Stimulated activated CD4-positive, alpha-beta T cell treated with anti-CD3 and anti-CD28 coated beads, Interleukin-2, amount 100 ng/mL, for 24 hours (primary cell): Measurements from ENCODE around the gene SIGLEC15.
"Not testable (repeated sequence)": the region's sequence is repeated elsewhere in the genome, so short reads cannot be mapped to it uniquely, and the experiment has no call there.

Experiments
- DNase-seq, 2 donors: peaks; one replicate each; pipeline ENCODE4 v3.0.0-alpha.2; 2020

SIGLEC15 gene

DNA sequence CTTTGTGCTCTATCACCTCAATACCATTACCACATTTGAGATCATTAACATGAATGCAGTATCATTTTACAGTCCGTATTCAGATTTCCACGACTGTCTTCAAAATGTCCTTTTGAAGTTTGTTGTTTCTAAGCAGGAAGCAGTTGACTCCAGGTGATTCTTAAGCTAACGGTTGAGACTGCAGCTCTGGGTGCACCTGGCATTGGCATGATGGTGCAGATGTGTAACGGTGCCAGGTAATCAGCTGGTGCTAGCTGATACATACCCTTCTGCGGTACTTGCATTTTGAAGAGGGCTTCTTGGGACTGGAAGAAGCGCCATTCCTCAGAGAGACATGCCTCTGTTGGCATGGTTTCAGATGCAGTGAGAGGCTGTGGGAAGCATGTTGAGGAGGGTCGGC, 19.5 kb downstream of the SIGLEC15 start:
- DNase-seq = no peak

DNA sequence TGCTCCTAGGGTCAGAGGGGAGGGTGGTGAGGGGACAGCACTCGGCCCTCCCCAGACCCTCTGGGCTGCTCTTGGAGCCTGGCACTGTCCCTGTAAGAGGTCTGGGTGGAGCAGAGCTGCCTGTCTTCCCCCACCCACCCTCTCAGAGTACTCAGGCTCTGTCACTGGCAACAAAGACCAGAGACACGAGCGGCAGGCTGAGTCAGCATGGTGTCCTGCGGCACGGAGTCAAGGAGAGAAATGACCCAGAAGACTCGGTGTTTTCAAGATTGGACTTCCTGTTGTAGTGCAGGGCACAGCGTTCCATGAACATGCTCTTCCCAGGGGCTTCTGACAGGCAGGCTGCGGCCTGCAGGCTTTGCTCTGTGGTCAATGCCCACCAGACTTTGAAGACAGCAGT, 19.9 kb downstream of the SIGLEC15 start:
- DNase-seq = no peak

DNA sequence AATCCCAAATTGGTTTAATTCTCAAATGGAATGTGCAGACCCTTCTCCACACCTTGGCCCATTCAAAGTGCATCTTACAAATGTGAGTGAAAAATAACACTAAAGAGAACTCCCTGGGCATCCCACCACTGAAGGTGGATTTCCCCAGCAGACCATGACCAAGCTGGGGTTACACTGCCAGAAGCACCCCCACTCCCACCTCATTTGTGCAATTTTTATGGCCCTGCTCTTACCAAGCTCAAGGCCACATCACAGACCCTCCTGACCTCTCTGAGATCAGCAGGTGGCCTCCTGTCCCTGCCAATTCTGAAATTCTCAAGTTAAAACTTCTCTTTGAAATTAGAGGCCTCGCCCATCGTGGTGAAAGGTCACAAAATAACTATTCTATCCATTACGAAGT, 21.6 kb downstream of the SIGLEC15 start:
- no peak for DNase-seq

DNA sequence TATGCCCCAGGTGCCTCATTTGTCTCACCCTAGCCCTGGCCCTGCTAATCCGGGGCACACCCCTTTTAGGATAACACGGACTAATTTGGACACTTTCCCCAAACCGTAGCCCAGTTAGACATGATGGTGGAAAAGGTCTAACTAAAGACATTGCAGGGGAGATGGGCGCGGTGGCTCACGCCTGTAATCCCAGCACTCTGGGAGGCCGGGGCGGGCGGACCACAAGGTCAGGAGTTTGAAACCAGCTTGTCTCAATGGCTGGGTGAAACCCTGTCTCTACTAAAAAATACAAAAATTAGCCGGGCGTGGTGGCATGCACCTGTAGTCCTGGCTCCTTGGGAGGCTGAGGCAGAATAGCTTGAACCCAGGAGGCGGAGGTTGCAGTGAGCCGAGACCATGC, 23.2 kb downstream of the SIGLEC15 start:
- DNase-seq = not testable (repeated sequence)

DNA sequence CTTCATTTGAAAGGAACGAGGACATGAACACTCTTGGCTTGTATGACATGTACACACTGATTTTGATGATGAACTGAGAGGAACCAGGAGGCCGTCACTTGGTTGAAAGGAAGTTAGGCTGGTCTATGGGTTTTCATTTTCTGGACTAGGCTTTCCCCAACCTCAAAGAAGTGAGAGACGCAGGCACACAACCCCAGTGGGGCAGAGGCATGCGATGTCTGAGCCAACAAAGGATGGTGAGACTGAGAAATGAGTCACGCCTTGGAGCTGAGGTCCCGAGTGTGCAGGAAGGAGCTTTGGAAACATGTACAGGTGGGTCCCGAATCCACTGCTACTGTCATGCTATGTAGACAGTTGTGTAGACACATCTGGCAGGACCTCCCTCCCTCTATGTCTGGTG, 24.1 kb downstream of the SIGLEC15 start:
- DNase-seq = no peak

DNA sequence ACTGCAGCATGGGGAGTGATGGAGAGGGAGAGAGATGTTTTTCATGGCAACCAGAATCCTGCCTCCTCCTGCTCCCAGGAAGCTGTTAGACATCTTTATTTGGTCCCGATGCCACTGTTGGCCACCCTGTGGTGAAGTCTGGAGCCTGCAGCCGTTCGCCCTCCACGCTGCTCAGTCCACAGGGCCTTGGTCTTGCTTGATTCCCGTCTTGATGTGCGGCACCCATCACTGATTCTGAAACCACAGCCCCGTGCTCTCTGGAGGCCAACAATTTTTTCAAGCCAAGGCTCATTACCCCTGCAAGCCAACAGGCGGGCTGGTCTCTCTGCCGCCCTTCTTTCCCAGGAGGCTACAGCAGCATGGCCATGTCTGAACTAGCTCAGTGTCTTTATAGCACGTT, 24.5 kb downstream of the SIGLEC15 start:
- DNase-seq = no peak

DNA sequence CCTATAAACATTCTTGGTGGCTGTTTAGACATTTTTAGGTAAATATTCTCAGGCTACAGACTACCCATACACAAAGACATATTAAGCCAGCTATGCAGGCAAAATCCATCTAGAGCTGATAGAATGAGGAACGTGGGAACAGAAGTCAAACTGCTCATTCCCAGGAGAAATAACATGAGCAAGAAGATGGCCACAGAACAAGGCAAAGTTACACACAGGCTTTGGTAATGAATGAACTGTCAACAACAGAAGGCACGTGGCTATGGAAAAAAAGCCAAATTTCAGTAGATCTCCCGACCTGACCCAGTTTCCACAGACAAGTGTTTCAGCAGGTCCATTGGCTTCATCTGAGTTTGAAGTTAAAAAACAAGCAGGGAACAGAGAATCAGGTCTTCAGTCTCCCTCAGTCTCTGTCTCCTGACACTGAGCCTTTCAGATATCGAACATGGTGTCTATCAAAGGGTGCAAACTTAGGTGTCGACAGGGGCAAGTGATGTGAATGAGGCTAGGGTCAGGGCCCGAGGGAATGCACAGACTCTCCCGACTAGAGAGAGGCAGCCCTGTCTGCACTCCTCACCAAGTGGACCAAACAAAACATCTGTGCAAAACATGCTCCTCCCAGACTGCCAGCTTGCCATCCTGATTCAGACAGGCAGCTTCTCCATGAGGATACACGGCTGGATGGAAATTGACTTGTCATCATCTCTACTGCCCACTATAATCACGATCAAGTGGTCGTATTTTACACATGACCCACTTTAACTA, 25.9 kb downstream of the SIGLEC15 start:
- no peak for DNase-seq

DNA sequence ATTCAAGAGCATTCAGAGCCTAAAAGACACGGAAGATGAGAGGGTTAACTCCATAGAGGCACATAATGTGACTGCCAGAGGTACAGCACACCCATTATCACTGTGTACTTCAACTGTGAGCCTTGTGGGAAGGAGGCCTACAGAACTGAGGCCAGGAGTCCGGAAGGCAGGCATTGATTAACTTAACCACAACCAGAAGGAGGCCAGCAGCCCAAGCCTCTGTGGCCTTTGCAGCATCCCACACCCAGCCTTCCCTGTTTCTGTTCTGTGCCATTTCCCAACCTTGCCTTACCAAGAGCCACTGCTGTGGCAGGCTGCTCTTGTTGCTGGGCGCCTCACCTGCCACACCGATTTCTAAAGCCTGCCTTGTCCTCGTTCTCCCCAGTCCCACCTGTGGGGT, 27.2 kb downstream of the SIGLEC15 start:
- DNase-seq = no peak

DNA sequence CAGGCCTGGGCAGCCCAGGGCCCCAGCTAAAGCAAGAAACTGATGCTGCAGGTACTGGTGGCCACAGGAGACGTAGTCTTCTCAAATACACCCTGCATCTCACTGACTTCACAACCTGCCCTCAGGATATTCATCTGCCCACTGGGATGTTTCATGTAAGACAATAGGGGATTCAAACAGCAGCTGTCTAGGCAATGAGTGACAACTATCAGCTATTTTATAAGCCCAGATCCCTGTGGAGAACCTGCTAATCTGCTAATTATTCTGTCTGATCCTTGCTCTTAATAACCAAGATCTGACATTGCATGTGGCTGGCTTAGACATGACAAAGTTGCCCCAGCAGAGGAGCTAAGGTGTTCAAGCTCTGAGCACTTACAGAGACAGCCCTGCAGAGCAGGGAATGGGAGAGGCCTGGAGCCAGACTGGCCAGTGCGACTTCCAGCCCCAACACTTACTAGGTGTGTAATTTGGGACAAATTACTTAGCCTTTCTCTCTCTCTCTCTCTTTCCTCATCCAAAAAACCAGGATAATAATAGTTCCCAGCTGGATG, 28.6 kb downstream of the SIGLEC15 start:
- no peak for DNase-seq

DNA sequence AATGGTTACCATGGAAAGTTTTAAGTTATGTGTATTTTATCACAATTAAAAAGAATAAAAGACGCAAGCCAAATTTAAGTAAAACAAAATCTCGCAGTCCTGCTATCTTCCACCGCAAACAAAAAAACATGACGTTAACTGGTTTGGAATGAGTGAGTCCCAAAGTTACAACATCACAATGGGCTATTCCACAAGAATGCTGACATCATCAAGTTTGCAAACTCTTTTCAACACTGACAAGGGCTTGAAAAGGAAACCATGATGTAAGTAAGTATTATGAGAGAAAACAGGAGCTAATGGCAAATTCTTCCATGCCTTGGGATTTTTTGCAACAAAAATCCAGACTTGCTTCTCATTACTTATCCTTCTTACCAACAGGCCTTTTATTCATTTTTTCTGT, 31.1 kb downstream of the SIGLEC15 start:
- no peak for DNase-seq

DNA sequence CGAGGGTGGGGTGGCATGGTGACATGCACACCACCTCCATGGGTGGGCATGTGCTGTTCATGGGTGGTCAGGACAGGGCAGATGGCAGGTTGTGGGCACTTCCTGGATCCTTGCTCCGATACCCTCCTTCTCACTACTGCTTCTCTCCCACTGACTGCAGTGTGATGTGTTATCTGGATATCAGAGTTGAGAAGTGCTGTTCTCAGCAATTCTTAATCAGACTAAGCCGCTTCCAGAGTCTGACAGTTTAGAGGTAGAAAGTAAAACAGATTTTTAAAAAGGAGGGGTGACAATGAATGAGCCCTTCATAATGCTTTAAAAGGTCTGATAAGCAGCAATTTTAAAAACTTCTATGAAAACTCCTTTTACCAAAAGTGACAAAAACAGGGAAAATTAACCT, 33.9 kb downstream of the SIGLEC15 start:
- no peak for DNase-seq

DNA sequence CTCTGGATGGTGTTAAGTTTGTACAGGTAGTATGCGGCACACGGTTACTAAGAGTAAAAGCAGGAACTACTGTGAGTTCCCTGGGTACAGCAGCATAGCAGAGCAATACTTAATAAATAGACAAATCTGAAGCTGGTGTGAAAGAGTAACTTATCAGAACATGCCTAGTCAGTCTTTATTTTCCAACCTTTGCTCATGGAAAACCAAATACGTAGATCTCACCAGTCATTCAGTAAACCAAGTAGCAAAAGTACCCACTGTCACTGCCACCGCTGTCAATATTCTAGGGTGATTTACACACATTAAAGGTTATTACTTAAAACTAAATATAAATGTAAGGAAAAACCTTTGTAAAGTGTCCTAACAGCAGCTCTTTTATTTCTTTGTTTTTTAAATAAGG, 35.0 kb downstream of the SIGLEC15 start:
- DNase-seq = no peak

DNA sequence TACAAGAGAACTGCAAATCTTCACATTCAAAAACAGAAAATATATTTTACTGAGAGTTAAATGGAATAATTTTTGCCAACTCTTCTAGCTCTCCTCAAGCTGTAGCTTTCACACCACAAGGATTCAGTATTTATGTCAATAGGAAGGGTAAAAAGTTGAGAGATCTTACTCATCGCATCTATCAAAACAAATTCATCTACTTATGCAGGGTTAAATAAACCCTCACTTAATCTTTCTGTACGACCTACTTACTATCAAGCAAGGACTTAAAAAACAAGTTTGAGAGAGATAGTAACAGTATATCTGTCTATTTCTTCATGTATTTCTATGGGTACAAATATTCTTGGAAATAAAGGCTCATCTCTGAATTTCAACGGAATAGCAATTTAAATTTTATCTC, 35.5 kb downstream of the SIGLEC15 start:
- DNase-seq = no peak

DNA sequence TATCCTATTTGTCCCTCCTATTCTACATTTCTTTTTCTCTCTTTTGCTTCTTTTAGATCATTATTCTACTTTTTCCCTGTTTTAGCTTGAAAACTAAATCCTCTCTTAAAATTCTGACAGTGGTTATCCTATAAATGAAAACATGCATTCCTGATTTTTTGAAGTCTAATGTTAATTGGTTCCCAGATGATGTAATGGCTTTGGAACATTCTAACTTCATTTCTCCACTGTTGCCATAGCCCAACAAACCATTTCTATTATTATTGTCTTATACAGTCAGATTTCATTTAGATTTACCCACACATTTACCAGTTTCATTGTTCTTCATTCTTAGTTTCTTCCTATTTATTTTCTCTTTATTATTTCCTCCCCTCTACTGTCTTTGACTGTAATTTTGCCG, 36.5 kb downstream of the SIGLEC15 start:
- DNase-seq = no peak

DNA sequence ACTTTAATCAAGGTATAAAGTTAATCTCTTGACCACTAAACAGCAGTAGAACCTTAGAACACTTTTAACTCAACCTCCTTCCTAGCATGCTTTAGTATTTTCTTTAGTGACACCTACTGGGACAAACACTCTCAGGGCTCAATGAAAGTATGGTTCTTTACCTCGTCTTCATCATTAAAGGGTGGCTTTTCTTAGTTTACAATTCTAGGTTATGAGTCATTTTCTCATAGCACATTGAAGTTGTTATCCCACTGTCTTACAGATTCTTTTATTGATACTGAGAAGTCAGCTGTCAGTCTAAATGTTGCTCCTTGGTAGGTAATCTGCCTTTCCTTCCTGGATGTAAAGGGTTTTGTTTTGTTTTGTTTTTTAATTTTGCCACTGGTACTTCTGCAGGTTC, 38.0 kb downstream of the SIGLEC15 start:
- no peak for DNase-seq

DNA sequence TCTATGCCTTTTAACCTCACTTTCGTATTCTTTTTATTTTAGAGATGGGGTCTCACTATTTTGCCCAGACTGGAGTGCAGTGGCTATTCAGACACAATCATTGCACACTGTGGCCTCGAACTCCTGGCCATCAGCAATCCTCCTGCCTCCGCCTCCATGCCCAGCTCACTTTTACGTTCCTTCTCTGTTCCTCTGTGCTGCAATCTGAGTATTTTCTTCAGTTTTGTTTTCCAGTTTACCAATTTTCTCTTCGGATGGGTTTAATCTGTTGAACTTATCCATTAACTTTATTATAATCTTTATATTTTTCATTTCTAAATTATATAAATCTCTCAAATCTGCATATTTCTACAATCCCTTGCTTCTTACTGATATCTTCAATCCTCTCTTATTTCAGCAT, 38.6 kb downstream of the SIGLEC15 start:
- no peak for DNase-seq

DNA sequence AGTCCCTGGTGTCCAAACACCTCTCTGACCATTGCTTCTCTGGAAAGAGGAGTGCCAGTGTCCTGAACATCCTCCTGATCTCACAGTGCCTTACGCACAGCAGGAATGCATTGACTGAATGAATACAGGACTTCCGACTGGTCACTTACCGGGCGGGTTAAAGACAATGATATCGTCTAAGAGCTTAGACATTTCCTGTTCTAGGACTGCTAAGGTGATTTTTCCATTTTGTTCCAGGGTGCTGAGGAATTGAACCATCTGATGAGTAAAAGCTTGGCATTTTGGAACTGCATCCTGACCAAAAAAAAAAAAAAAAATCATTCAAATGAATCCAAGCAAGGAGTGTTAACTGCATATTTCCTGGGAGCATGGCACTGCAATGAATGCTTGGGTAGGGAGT, 40.0 kb downstream of the SIGLEC15 start:
- DNase-seq = no peak

DNA sequence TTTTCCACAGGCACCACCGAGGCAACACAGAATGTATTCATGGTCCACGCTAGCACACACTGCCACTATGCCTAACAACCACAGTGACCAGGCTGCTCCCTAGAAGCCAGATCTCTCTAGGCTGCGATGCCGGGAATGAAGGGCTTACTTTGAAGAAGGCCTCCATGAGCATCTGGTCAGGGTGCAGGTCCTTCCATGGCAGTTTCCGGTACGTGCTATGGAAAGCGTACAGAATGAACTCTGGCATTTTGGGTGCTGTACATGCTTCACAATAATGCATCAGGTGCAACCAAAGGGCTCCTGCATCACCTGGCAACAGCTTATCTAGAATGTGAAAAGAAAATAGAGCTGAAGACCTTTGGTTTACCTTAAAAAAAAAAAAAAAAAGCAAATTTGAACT, 44.9 kb downstream of the SIGLEC15 start:
- no peak for DNase-seq

DNA sequence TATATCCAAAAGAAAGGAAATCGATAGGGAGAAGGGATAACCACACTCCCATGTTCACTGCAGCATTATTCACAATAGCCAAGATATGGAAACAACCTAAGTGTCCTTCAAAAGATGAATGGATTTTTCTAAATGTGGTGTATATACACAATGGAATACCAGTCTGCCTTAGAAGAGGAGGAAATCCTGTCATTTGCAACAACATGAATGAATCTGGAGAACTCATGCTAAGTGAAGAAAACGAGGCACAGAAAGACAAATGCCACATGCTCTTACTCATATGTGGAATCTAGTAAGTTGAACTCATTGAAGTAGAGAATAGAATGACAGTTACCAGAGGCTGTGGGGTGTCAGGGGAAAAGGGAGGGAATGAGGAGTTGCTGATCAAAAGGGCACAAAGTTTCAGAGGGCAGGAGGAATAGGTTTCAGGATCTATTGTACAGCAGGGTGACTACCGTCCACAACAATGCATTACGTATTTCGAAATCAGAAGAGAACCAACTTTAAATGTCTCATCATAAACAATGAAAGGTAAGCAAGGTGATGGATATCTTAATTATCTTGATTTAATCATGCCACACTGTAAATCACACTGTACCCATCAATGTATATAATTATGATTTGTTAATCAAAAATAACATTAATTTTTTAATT, 46.1 kb downstream of the SIGLEC15 start:
- DNase-seq = no peak

DNA sequence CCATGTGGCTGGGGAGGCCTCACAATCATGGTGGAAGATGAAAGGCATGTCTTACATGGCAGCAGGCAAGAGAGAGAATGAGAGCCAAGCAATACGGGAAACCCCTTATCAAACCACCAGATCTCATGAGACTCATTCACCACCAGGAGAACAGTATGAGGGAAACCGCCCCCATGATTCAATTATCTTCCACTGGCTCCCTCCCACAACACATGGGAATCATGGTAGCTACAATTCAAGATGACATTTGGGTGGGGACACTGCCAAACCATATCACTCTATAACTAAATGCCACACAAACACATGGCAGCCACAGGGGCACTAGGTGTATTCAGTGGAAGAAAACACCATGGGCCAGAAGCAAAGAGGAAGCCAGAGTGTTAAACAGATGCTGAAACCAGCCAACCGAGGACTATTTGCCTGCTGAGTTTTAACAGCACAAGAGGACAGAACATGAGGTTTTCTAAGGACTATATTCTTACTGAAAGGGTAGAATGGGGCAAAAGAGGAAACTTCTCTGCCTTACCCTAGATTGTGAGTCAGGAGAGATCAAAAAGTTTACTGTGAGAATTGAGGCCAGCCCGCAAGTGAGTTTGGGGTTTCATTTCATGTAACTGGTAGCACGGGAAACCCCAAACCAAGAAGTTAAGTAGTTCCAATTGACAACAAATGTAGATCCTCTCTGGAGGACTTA, 49.2 kb downstream of the SIGLEC15 start:
- DNase-seq = peak; percentile 57 to 62

DNA sequence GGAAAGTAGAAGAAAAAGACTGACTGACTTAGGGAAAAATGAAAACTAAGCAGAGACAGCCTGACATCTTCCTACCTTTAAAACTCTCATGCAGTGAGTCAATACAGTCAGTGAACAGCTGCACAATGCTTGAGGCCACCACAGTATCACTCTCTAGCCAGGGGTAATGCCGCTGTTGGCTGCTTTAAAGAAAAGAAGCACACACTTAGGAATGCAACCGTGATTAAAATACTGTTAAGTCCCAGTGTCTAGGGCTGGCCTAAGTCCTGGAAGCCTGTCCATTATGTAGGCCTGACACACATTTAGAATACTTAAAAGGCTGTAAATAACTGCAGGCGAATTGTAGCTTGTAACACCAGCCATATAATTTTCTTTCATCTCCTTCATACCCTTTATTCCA, 50.7 kb downstream of the SIGLEC15 start:
- no peak for DNase-seq

DNA sequence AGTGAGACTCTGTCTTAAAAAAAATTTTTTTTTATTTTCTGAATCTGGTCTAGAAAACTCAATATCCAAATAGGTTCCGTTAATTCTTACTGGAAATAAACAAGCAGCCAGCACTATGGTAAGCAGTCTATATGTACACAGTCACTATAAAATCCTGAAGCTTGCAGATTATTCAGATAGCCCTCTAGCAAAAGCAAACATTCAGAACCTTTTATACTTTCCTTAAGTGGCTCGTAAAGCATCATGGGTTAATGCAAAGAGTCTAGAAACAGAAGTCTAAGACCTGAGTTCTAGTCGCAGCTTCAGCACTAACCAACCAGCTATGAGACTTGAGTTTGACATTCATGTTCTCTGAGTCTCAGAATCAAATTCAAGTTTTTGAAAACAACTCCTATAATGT, 51.9 kb downstream of the SIGLEC15 start:
- DNase-seq = no peak

DNA sequence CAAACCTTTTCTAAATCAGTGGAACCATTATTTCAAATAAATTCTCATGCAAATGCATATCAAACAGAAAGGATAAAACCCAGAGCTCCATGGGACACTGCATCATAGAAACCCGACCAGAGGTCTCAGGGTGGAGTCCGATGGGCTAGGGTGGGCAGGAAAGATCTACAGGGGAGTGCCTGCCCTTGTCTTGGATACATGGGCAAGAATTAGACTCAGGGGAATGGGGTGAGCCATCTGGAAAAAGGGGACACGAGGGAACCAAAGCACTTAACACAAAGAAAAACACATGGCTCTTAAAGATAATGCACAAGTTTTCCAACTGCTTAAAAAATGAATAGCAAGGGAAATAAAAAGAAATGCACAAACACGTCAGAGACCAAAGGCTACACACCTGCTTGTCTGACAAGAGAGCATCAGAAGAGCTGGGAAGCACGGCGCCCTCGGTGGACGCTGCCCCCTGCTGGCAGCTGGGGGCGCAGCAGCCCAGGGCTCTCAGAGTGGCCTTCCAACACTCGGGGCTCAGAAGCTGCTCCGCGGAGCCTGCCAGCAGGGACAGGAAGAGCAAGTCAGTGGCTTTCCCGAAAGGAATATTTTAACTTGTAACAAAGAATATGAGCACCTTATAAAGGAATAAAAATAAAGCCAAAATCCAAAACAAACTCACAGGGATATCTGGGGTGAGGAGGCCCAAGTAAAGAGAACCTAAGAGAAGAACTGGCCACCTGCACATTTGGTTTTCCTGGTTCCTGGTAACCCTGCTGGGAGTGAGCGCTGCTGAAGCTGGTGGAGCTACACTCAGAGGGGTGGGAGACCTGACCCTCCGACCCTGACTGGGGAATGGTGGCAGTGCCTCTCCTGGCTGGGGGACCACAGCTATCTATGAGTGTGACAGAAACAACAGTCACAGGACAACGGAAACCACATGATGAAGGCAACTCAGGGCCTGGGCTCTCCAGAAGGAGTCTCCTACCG, 54.5 kb downstream of the SIGLEC15 start:
- DNase-seq = peak; percentile 77 to 79
